ENCODE data around the gene SPOUT1.
"Not testable (repeated sequence)": the region's sequence is repeated elsewhere in the genome, so short reads cannot be mapped to it uniquely, and the experiment has no call there.

Gene SPOUT1

DNA sequence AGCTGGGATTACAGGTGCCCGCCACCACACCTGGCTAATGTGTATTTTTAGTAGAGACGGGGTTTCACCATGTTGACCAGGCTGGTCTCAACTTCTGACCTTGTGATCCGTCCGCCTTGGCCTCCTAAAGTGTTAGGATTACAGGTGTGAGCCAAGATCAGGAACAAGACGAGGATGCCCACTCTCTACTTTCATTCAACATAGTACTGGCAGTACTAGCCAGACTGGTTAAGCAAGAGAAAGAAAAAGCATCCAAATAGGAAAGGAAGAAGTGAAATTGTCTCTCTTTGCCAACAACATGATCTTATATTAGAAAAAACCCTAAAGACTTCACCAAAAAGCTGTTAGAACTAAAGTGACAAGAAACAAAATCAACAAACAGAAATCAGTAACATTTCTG, 18.7 kb downstream of the SPOUT1 start:
- no peak for DNase-seq (ENCODE audit: low read depth, low spot score)

DNA sequence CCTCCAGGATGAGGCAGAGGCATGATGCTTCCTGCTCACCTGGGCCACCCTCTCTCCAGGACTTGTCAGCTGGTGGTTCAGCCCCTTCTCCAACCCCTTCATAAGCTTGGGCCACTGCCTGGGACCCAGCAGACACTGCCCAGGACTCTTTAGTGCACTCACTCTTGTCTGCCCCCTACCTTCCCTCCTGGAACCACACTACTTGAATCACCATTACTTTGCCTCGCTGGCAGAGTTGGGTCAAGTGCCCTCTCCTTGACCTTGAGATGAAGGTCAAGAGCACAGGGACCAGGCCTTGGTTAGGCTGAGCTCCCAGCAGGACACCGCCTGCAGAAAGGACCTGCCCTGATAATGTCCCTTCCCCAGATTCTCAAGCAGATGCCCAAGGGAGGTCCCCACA, 19.8 kb downstream of the SPOUT1 start:
- no peak for DNase-seq (ENCODE audit: low read depth, low spot score)

DNA sequence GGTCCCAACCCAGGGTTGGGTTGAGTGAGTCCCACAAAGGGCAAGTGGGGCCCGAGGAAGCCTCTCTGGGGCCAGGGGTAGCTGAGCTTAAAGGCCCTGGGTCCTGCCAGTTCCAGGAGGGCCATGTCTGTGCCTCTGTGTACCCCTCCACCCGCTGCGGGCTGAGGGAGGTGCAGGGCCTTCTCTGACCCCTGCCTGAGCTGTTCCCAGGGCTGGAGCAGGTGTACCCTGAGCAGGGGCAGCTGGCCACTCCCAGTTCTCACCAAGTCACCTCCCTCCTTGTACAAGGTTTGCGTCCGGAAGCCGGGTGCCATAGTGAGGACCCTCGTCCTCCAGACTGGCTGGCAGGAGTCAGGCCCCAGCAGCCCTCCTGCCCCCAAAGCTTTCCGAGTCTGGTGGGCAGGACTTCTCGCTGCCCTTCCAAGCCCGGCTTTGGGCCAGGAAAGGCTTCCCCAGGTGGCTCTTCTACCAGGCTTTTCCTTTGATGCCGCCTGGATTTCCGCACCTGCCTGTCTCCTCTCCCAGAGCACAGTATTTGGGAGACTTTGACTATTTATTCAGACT, 20.5 kb downstream of the SPOUT1 start:
- DNase-seq (ENCODE audit: low read depth, low spot score) = no peak

DNA sequence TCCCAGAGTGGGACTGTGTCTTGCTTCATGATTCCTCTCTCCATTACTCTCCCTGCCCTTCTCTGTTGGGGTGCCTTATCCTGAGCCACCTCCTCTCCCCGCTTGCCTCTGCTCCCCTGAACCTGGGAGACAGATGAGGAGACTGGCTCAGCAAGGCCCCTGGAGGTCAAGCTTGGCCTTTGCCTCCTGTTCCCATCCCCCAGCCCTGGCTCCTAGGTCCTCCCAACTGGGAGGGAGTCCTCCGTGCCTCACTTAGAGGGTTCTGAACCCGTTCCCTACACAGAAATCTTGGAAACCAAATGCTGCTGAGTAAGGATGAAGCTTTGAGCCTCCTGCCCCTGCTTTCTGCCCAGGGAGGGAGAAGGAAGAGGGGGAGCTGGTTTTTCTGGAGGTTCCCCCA, 21.1 kb downstream of the SPOUT1 start:
- no peak for DNase-seq (ENCODE audit: low read depth, low spot score)

DNA sequence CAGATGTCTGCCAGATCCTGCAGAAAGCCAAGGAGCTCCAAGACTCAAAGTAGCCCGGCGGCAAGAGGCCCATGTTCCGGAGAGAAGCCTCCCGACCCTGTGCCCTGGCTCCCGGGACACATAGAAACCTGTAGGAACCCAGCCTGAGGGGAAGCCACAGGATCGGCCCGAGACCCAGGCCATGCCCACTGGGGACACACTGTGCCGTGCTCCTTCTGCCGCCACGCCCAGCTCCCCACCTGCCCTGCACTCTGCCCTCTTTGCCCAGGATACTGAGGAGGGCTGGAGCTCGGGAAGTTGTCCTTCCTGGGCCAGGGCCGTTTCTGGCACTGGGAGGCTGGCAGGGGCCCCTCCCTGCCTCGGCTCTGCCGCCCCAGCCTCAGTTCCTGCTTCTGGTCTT, 21.8 kb downstream of the SPOUT1 start:
- DNase-seq (ENCODE audit: low read depth, low spot score) = no peak

DNA sequence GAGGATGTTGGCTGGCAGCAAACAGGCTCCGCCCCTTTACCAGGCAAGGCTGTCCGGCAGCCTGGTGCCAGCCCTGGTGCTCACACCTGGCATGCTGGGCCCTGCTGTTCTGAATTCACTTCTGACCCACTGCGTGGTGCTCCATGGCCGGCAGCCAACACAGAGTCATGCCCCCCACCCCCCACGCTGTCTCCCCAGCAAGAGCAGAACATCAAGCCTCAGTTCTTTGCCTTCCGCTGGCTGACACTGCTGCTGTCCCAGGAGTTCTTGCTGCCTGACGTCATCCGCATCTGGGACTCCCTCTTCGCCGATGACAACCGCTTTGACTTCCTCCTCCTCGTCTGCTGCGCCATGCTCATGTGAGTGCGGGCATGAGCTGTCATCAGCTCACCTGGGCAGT, 23.9 kb downstream of the SPOUT1 start:
- DNase-seq (ENCODE audit: low read depth, low spot score) = no peak

DNA sequence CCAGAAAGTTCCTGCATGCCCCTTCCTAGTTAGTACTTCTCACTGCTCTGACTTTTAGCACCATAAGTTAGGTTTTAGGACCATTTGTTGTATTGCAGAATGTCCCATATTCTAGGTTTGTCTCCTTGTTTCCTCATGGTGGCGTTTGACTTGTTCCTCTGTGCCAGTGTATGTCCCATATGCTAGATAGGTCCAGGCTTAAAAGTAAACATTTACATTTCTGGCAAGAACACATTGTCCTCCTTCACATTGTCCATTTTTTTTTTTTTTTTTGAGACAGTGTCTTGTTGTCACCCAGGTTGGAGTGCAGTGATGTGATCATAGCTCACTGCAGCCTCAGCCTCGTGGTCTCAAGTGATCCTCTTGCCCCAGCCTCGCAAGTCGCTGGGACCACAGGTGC, 27.1 kb downstream of the SPOUT1 start:
- DNase-seq (ENCODE audit: low read depth, low spot score) = no peak

DNA sequence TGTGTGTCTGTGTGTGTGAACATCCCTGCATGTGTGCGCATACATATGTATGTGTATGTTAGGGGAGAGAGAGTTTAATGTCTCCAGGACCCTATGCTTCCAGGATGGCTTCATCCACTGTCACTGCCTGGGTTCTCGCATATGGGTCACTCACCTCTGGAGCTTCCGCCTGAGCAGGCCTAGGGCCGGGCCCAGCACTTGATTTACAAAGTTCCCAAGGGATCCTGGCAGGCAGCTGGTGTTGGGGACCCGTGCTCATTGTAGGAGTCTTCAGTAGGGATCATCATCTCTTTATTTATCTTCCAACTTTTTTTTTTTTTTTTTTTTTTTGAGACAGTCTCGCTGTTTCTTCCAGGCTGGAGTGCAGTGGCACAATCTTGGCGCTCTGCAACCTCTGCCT, 29.5 kb downstream of the SPOUT1 start:
- no peak for DNase-seq (ENCODE audit: low read depth, low spot score)

DNA sequence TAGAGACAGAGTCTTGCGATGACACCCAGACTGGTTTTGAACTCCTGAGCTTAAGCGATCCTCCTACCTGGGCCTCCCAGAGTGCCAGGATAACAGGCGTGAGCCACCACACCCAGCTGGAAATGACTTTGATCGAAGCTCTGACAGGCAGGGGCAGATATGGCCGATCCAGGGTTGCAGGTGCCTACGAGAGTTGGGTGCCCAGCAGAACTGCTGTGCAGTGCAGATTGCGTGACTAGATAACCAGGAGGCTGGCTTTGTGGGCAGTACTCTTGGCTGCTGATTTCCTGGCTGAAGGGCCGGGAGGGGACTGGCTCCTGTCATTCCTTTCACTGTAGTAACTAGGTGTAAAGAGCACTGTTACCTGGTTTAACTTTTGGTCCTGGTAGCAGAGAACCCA, 30.7 kb downstream of the SPOUT1 start:
- DNase-seq (ENCODE audit: low read depth, low spot score) = no peak

DNA sequence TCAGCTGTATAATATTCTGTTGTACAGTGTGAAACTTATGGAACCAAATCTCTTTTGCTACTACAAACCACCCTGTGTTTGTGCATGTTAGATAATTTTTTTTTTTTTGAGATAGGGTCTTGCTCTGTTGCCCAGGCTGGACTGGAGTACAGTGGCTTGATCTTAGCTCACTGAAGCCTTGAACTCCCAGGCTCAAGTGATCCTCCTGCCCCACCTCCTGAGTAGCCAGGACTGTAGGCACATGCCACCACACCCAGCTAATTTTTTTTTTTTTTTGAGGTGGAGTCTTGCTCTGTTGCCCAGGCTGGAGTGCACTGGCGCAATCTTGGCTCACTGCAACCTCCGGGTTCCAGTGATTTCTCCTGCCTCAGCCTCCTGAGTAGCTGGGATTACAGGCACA, 34.6 kb downstream of the SPOUT1 start:
- DNase-seq (ENCODE audit: low read depth, low spot score) = not testable (repeated sequence)

DNA sequence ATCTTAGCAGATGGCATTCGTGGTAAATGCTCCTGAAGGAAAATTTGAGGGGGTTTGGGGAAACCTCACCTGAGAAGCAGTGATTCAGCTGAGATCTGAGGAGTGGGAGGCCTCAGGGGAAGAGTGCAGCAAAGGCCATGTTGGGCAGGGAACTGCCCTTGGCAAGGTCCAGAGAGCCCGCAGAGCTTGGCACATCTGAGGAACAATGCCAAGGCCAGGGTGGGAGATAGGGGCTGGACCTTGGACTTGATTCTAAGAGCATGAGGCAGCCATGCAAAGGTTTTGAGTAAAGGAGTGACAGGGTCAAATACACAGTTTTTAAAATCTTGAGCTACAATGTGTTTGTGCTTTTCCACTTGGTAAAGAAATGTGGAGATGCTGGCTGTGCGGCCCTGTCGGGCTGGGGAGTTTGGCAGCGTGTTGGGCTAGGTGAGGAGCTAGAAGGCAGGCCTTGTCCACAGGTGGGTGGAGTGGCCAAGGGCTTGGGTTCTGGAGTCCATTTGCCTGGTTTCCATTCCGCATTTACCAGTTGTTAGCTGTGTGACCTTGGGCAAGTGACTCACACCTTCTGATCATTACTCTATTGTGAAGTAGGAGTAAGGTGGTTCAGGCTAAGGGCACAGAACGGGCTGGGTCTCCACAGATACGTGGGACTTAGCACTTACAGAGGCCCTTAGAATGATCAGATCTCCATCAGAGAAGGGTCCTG, 36.5 kb downstream of the SPOUT1 start:
- DNase-seq (ENCODE audit: low read depth, low spot score) = no peak

DNA sequence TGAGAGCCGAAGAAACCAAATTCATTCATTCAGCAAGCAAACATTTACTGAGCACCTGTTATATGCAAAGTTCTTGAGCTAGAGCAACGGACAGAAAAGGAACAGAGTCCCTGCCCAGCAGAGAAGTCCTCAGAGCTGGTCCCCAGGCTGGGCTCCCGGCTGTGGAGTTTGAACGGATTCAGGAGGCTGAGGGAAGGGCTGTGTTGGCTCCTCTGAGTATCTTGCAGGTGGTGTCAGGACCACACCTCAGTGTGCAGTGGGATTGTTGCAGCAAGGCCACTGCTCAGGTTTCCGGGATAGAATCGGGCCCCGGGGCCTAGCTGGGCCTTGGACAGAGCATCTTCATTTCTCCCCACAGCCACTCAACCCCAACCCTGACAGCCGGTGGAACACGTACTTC, 37.5 kb downstream of the SPOUT1 start:
- no peak for DNase-seq (ENCODE audit: low read depth, low spot score)

DNA sequence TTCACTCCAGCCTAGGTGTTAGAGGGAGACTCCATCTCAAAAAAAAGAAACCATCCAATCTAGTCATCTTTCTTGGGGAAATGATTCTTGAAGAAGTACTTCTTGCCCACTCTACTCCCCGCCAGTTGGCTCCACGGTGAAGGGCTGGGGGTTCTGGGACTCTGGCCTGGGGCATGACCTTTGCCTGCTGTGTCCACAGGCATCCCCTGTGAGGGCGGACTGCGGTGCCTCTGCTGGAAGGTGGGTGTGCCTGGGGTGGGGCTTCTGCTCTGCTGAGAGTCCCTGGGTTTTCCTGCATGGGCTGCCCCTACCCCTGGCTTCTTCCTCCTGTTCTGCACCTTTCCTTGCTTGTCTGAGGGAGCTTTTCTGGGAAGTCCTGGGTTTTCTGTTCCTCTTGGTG, 39.1 kb downstream of the SPOUT1 start:
- no peak for DNase-seq (ENCODE audit: low read depth, low spot score)

DNA sequence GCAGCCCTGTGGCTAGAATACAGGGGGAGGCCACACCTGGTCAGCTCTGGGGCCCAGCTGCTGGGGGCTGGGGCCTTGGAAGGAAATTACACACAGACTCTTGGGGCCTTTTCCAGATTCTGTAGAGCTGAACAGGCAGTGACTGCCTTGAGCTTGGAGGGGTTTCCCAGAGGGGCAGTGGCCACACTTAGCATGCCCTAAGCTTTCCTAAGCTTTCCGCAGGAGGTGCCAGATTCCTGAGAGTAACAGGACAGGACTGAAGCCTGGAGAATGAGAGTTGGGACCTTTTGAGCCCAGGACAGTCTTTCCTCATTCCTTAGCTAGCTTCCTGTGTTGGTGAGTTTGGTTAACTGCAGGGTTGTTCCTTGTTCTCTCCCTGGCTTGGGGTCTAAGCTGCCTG, 41.1 kb downstream of the SPOUT1 start:
- DNase-seq (ENCODE audit: low read depth, low spot score) = no peak

DNA sequence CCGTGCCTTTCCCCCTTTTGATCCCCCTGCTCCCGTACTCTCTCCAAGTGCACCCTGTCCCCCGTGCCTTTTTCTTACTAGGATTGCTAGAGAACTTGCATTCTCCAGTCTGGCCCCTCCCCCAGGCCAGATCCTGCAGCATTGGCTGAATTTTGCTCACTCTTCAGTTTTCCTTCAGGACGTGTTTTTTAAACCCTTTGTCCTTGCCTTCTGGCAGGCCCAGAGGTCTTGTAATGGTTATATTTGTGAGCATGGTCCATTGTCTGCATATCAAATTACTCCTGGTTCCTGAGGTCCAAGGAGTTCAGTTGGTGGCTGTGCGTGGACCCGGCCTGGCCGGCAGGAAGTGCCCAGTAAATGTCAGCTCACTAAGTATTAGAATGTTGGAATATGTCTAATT, 41.9 kb downstream of the SPOUT1 start:
- DNase-seq (ENCODE audit: low read depth, low spot score) = no peak

DNA sequence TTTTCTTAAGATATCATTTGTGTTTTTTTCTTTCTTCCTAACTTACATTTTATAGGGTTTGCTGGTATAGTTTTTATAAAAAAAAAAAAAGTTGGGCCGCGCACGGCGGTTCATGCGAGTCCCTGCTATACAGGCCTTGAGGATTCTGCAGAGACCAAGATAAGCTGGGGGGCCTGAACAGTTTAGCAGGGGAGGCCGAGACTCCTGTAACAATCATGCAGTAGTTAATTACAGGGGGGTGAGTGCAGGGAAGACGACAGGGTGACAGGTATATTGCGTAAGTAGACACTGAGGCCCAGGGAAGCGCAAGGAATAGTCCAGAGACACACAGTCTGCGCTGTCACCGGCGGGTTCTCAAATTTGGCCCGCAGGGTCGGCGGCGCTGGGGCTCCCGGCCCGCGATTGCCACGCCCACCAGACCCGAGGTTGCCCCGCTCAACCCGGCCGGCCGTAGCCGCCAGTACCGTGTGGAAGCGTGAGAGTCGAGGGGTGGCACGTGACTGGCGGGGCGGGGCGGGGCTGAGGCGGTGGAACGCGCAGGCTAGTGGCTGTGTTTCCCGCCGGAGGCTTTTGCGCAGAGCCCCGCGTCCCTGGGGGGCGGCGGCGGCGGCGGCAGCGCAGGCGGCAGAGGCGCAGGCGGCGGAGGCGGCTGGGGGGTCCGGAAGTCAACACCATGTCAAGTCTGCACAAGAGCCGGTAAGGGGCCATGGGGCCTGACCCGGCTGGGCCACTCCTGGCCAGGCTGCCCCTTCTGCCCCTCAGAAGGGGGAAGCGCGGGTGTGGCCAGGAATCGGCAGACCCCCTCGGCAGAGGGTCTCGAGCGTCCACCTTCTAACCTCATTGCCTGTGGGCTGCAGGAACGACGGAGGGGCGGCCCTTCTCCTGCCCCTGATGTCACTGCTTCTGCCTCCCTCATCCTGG, 42.7 kb downstream of the SPOUT1 start, which contains the start of gene TBC1D13:
TBC1D13 (plus strand) TSS at position 573 of the 921 bp plus-strand sequence; CDS start at position 674, 101 bp downstream.
- DNase-seq (ENCODE audit: low read depth, low spot score) = peak; percentile 80

DNA sequence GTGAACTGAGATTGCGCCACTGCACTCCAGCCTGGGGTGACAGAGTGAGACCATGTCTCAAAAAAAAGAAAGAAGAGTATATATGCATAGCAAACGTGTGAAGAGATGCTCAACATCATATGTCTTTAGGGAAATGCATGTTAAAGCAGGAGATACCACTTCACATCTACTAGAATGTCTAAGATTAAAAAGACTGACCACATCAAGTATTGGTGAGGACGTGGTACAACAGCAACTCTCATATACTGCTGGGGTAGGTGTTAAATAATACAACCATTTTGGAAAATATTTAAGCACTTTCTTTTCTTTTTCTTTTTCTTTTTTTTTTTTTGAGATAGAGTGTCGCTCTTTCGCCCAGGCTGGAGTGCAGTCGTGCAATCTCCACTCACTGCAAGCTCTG, 44.2 kb downstream of the SPOUT1 start:
- DNase-seq (ENCODE audit: low read depth, low spot score) = no peak

DNA sequence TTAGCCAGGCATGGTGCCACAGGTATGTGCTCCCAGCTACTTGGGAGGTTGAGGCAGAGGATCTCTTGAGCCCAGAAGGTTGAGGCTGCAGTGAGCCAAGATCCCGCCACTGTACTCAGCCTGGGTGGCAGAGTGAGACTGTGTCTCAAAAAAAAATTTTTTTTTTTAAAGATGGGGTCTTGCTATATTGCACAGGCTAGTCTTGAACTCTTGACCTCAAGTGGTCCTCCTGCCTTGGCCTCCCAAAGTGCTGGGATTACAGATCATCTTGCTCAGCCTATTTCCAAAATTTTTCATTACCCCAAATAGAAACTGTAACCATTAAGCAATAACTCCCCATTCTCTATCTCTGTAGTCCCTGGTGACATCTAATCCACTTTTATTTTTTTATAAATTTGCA, 46.9 kb downstream of the SPOUT1 start:
- DNase-seq (ENCODE audit: low read depth, low spot score) = no peak

DNA sequence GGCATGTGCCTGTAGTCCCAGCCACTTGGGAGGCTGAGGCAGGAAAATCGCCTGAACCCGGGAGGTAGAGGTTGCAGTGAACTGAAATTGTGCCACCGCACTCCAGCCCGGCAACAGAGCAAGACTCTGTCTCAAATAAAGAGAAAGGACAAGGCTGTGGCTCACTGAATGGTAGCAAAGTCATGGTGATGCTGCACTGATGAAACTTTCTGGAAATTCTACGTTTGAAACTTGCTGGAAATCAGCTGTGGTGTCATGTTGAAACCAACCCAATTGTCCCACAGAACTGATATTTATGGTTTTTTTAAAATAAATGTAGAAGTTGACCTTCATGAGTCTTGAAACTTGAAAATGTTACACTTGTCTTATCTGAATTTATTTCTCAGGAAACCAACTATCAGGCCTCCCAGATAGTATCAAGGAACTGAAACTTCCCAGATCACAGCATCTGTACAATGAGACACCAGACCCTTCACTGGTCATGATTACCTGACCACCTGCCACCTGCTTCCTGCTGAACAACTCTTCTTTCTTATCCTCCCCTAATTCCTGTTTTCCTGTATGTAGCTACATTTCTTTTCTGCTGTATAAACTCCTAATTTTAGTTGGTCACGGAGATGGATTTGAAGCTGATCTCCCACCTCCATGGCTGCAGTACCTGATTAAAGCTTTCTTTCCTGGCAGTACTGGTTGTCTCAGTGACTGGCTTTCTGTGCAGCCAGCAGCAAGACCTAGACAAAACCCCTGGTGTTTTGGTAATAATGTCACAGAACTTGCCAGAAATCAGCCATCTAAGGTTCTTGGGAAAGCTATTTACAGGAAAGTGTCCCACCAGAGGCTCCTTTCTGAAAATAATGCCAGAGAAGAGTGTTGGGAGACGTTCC, 48.2 kb downstream of the SPOUT1 start:
- no peak for DNase-seq (ENCODE audit: low read depth, low spot score)

DNA sequence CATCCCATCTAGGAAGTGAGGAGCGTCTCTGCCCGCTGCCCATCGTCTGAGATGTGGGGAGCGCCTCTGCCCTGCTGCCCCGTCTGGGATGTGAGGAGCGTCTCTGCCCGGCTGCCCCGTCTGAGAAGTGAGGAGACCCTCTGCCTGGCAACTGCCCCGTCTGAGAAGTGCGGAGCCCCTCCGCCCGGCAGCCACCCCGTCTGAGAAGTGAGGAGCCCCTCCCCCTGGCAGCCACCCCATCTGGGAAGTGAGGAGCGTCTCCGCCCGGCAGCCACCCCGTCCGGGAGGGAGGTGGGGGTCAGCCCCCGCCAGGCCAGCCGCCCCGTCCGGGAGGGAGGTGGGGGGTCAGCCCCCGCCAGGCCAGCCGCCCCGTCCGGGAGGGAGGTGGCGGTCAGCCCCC, 49.5 kb downstream of the SPOUT1 start:
- DNase-seq (ENCODE audit: low read depth, low spot score) = not testable (repeated sequence)

DNA sequence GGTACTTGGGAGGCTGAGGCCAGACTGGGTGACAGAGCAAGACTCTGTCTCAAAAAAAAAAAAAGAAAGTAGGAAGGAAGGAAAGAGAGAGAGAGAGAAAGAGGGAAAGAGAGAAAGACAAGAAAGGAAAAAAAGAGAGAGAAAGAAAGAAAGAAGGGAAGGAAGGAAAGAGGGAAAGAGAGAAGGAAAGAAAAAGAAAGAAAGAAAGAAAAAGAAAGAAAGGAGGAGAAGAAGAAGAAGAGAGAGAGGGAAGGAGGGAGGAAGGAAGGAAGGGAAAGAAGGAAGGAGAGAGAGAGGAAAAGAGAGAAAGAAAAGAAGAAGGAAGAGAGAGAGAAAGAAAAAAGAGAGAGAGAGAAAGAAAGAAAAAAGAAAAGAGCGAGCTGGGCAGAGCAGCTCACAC, 54.8 kb downstream of the SPOUT1 start:
- DNase-seq (ENCODE audit: low read depth, low spot score) = no peak

DNA sequence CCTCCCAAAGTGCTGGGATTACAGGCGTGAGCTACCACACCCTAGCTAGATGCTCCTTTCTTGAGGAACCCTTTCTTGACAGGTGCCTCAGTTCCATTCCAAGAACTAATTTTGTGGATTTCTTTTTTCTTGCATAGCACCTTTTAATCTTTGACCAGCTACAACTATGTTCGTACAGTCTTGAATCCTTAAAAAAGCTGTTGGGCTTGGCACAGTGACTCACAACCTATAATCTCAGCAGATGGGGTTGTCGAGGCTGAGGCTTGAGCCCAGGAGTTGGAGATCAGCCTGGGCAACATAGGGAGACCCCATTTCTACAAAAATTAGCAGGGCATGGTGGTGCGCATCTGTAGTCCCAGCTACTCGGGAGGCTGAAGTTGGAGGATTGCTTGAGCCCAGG, 56.5 kb downstream of the SPOUT1 start:
- no peak for DNase-seq (ENCODE audit: low read depth, low spot score)
